ENCODE data around the gene OTX1. TPM values are rescaled to one million over a fixed set of nuclear protein-coding genes. Genes with fewer than 3 reads are reported as not detected.

Gene OTX1
- total and polyA plus RNA-seq, 11 donors, result 0.15 TPM; not detected in 10

GRCh38 chr2:63027220-63027619 lies 23.4 kb upstream of the OTX1 start:
- Histone ChIP-seq H3K36me3 (peaks cover 0 to 24% (median 0%) of the 10 kb centered on the region in 9 donors), H3K27me3 (no peaks in the 10 kb centered on the region)
- WGBS, 4 donors, result 83 to 97% (median 90%) methylated on average over 2 of the region's 2 CpGs

GRCh38 chr2:63029058-63029457 lies 21.6 kb upstream of the OTX1 start:
- H3K36me3 ChIP-seq, result peaks cover 0 to 24% (median 0%) of the 10 kb centered on the region in 9 donors
- H3K9me3 ChIP-seq, result no peaks in the 10 kb centered on the region
- intact Hi-C loops (cut with DNase I), result loop anchor here in 3 of 10 donors (10.0 kb wide), 2 partner anchors 244 to 574 kb away; no protein-coding TSS in a partner anchor
- H3K4me3 ChIP-seq, result no peak overlapping the region
- no peak for DNase-seq
- ATAC-seq, result no peak
- no peak overlapping the region for H3K27ac ChIP-seq
- 94 to 100% (median 99%) methylated on average over 1 of the region's 1 CpG for WGBS, 4 donors
- no peaks in the 10 kb centered on the region for H3K4me1 ChIP-seq
- H3K27me3 ChIP-seq, result no peaks in the 10 kb centered on the region
- TF ChIP-seq CTCF (IDR thresholded peaks at IDR 0.05) (no peak), POLR2A (IDR thresholded peaks at IDR 0.05) (no peak)

More at GRCh38 chr2:63027220-63027619, 23.4 kb upstream of the OTX1 start:
- Histone ChIP-seq H3K9me3 (no peaks in the 10 kb centered on the region), H3K4me3 (no peak overlapping the region), H3K27ac (no peak overlapping the region), H3K4me1 (no peaks in the 10 kb centered on the region)
- intact Hi-C loops (cut with DNase I), result loop anchor here in 3 of 10 donors (10.0 kb wide), 2 partner anchors 242 to 572 kb away; no protein-coding TSS in a partner anchor
- ATAC-seq (no peak), DNase-seq (no peak)
- TF ChIP-seq CTCF (IDR thresholded peaks at IDR 0.05) (no peak), POLR2A (IDR thresholded peaks at IDR 0.05) (no peak)

- H3K27me3 ChIP-seq, result no peaks in the 10 kb centered on the region
- H3K27ac ChIP-seq, result no peak overlapping the region
- ATAC-seq (no peak), DNase-seq (no peak)
- H3K4me1 ChIP-seq, result no peaks in the 10 kb centered on the region
- TF ChIP-seq CTCF (IDR thresholded peaks at IDR 0.05), result no peak
- no peak for TF ChIP-seq POLR2A (IDR thresholded peaks at IDR 0.05)
- WGBS, 4 donors, result 89 to 94% (median 91%) methylated on average over 4 of the region's 4 CpGs
- no peak overlapping the region for H3K4me3 ChIP-seq
- intact Hi-C loops (cut with DNase I), result no loop called here
- H3K9me3 ChIP-seq, result no peaks in the 10 kb centered on the region
- no peaks in the 10 kb centered on the region for H3K36me3 ChIP-seq
These were observed 16.1 kb upstream of the OTX1 start for GRCh38 chr2:63034526-63034925.

- WGBS, 4 donors, result 75 to 81% (median 77%) methylated on average over 2 of the region's 2 CpGs
- no peaks in the 10 kb centered on the region for H3K9me3 ChIP-seq
- H3K36me3 ChIP-seq, result no peaks in the 10 kb centered on the region
- DNase-seq (no peak), ATAC-seq (no peak)
- H3K27ac ChIP-seq, result no peak overlapping the region
- H3K27me3 ChIP-seq, result no peaks in the 10 kb centered on the region
- H3K4me3 ChIP-seq, result no peak overlapping the region
- TF ChIP-seq POLR2A (IDR thresholded peaks at IDR 0.05), result no peak
- no peak for TF ChIP-seq CTCF (IDR thresholded peaks at IDR 0.05)
- intact Hi-C loops (cut with DNase I), result no loop called here
- H3K4me1 ChIP-seq, result no peaks in the 10 kb centered on the region
These were observed 15.5 kb upstream of the OTX1 start for GRCh38 chr2:63035169-63035568.

Measured in heart left ventricle (tissue), 16 donors.